AG20443 (cell line): ENCODE results near the gene GPR89A.
"Not testable (repeated sequence)": the region's sequence is repeated elsewhere in the genome, so short reads cannot be mapped to it uniquely, and the experiment has no call there.

ENCODE experiments used
- DNase-seq: peaks from one replicate; pipeline ENCODE4 v3.0.0; 2012; ENCODE audit warnings: low spot score, mixed read lengths

GPR89A gene

GRCh38 chr1:145607833-145608733 is at the start of gene GPR89A:
Gene GPR89A (plus strand): TSS chr1:145607988. CDS start chr1:145608134, 146 bp downstream.
- peak; percentile 94 for DNase-seq

DNA sequence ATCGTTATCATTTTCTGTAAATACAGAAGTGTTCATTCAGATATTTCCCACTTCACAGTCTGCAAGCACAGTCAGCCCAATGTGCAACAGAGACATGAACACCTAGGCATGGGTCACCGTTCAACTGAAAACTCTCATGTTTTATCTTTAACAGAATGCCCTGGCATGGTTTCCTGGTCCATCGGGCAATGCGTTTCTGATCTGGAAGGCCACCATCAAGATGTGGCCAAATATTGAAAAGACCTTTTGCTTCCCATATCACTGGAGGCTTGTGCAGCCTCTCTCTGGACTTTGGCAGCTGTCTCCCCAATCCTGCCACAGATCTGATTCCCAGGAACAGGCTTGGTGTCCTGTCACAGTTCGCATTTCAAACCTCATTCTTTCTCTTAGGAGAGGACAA is 21.0 kb upstream of the GPR89A start:
- not testable (repeated sequence) for DNase-seq

GRCh38 chr1:145590806-145591205 is 17.0 kb upstream of the GPR89A start:
- not testable (repeated sequence) for DNase-seq

GRCh38 chr1:145592347-145592746 is 15.4 kb upstream of the GPR89A start:
- not testable (repeated sequence) for DNase-seq

DNA sequence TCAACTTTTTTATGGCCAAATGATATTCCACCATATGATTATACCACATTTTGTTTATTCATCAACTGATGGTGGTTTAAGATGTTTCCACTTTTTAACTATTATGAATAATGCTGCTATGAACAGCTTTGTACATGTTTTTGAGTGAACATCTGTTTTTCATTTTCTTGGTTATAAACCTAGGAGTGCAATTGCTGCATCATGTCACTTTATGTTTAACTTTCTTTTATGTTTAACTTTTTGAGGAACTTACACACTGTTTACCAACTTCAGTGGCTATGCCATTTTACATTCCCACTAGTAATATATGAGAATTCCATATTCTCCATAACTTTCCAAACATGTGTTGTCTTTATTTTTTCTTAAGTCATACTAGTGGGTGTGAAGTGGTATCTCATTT is 12.4 kb upstream of the GPR89A start:
- DNase-seq: not testable (repeated sequence)

DNA sequence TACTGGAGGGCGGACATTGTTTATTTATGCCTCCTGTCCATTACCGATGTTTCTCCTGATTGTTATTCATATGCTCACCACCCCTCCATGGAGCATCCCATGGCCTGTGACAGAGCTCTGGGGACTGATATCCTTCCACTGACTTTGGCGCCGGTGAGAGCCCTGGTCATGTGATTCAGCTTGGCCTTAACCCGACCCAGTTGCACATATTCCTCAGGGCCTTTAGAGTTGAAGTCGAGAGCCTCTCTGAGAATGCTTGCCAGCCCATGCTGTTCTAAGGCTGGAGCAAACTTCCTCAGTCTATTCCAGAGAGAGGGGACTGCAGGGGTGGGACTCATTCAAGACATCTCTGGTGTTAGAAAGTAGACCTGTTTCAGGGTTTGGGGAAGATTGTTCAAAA is 11.6 kb upstream of the GPR89A start:
- not testable (repeated sequence) for DNase-seq

DNA sequence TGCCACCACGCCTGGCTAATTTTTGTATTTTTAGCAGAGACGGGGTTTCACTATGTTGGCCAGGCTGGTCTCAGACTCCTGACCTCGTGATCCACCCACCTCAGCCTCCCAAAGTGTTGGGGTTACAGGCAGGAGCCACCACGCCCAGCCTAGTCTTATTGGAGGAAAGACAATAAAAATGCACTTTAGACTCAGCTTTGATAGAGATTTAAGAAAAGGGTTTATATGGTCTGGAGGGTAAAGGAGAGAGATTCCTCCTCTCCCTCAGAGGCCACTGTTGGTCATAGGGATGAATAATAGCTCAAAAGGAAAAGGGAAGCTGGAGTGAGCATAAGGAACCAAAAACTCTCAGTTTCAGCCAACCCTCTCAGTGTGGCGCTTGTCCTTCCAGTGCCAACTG is 8.4 kb upstream of the GPR89A start:
- not testable (repeated sequence) for DNase-seq

DNA sequence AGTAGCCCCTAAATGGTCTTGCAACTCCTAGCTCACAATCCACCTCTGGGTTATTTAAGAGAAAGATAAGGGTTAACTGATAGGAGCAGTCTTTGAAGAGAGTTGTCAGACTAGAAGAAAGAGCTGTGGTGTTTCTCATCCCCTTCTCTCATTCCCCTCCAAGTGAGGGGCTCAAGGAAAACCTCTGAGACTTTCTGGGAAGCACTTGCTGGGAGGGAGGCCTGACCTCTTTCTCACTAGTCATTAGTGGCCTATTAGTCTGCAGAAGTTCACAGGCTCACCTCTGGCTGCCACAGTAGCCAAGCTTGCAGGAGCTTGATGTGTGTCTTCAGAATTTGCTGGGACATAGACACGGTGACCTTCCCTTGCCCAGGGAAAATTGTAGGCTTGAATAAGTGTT is 6.2 kb upstream of the GPR89A start:
- no peak for DNase-seq

DNA sequence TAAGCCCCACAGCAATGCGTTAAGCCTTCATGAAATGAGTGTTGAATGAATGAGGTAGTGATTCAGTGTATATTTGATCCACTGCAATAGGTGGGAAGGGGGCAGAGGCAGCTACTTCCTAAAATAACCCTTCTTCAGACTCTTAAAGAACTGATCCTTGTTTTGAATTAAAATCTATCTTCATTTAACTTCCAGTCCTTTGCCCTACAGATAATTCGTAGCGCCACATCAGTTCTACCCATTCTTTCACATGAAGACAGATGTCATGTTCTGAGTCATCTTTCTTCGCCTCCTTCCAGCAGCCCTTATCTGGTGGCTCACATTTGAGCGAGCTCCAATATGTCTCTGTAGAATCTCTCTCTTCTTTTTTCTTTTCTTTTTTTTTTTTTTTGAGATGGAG is 948 bp upstream of the GPR89A start:
- DNase-seq: not testable (repeated sequence)

DNA sequence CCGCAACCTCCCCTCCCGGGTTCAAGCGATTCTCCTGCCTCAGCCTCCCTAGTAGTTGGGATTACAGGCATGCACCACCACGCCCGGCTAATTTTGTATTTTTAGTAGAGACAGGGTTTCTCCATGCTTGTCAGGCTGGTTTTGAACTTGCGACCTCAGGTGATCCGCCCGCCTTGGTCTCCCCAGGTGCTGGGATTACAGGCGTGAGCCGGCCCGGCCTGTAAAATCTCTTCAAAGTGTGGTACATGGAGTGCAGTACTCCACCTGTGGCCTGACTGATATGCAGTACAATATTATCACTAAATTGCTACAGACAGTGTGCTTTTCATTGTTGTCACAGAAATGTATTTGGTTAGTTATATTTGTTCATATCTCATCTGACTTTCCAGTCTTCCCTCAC is 499 bp upstream of the GPR89A start:
- not testable (repeated sequence) for DNase-seq

GRCh38 chr1:145610744-145611143 is 3.0 kb downstream of the GPR89A start:
- not testable (repeated sequence) for DNase-seq

DNA sequence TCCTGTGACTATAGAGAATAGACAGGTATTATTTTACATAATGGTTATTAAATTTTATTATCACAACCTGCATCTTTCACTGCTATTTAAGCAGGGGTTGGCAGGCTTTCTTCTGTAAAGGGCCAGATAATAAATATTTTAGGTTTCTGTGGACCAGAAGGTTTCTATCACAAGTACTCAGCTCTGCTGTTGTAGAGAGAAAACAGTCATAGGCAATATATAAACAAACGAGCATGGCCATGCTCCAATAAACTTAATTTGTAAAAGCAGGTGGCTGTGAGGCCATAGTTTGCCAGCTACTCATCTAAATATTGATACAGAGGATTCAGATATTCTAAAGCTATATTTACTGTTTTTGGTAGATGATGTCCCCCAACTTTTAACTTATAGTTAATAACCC is 12.3 kb downstream of the GPR89A start:
- not testable (repeated sequence) for DNase-seq

DNA sequence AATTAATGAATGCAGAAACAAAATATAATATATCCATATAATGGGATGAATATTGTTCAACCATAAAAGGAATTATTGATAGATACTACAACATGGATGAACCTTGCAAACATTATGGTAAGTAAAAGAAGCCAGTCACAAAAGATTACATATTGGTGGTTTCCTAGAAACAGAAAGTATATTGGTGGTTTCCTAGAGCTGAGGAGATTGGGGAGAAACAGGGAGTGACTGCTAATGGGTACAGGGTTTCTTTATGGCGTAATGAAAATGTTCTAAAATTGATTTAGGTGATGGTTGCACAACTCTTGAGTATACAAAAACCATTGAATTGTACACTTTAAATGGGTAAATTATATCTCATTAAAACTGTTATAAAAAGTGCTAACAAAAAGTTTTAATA is 14.4 kb downstream of the GPR89A start:
- not testable (repeated sequence) for DNase-seq

GRCh38 chr1:145636237-145636636 is 28.4 kb downstream of the GPR89A start:
- not testable (repeated sequence) for DNase-seq

GRCh38 chr1:145641886-145642285 is 34.1 kb downstream of the GPR89A start:
- not testable (repeated sequence) for DNase-seq

DNA sequence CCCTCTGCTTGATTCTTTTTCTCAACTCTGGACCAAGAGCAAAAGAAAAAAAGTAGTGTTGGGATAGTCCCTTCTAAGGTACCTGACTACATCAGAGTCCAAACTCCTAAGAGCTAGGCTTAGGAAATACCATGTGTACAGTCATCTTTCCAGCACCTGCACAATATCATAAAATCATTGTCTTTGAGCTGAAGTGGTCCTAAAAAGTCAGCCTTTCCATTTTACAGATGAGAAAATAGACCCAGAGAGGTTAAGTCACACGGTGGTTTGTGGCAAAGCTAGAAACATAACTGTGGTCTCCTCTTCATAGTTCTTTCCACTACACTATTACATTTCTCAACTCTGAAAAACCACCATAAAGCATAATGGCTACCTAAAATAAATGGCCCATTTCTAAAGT is 36.2 kb downstream of the GPR89A start:
- not testable (repeated sequence) for DNase-seq

DNA sequence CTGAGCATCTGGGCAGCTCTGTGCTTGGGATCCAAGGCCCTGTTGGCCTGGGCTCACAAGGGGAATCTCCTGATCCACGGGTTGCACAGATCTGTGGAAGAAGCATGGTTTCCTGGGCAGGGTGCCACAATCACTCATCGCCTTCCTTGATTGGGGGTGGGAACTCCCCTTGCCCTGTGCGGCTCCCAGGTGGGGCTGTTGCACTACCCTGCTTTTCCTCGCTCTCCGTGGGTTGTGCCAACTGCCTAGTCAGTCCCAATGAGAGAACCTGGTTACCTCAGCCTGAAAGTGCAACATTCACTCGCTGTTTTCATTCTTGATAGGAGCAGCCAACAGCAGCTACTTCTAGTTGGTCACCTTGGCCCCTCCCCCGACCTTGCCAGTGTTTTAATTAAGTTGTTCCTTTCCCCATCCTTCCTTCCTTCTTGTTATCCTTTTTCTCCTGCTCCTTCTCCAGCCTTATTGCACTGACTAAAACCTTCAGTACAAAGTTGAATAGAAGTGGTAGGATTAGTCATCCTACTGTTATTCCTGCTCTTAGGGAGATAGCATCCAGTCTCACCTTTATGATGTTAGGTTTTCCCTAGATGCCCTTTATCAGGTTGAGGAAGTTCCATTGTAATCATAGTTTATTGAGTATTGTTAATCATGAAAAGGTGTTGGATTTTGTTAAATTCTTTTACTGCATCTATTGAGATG is 48.6 kb downstream of the GPR89A start:
- not testable (repeated sequence) for DNase-seq

DNA sequence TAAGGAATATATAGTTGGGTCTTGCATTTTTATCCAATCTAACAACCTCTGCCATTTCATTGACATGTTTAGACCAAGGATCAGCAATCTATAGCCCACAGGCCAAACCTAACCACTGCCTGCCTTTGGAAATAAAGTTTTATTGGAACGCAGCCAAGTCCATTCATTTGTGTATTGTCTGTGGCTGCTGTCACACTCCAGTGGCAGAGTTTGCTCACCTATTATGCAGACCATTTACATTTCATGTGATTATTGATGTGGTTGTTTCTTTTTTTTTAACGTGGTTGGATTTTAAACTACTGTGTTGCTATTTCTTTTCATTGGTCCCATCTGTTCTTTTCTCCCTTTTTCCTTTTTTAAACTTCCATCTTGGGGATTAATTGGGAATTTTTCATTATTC is 54.7 kb downstream of the GPR89A start:
- not testable (repeated sequence) for DNase-seq

- not testable (repeated sequence) for DNase-seq
Observed at GRCh38 chr1:145665015-145665414, 57.2 kb downstream of the GPR89A start.

DNA sequence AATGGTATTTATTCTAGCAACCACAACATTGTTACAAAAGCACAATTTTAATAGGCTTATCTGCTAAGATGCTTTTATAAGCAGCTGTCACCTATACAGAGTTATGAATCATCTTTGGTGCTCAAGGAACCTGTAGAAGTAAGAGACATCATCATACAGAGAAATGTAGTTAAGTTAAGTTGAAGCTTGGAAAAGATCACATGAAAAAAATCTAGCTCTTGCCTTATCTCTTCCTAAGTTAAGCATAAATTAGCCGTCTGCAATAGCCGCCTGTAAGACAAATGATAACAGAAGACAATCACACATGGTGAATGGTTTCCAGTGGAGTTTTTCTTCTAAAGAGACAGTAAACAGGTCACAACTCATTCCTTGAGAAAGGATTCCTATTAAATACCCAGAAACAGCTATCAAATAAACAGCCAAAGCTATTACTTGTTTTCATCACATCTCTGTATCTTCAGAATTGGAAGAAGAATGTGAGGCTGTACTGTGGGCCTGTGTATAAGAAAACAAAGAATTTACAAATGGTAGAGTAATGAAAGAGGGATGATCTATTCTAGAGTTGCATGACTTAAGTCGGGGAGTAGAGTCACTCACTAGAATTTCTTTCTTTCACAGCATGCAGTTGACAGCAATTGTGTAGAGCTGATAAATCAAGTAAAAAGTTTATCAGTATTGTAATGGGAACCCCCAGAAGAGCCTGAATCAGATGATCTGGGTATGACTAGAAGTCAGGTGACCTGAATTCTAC is 63.4 kb downstream of the GPR89A start:
- DNase-seq: not testable (repeated sequence)

- DNase-seq: not testable (repeated sequence)
Observed at GRCh38 chr1:145673217-145673616, 65.4 kb downstream of the GPR89A start.

- DNase-seq: not testable (repeated sequence)
Observed at GRCh38 chr1:145684858-145685257, 77.1 kb downstream of the GPR89A start.
